ENCODE measurements around the gene NPSR1.
A peak's percentile ranks its signal among the peaks of the same experiment; 100 is the strongest.

The NPSR1 gene

DNA sequence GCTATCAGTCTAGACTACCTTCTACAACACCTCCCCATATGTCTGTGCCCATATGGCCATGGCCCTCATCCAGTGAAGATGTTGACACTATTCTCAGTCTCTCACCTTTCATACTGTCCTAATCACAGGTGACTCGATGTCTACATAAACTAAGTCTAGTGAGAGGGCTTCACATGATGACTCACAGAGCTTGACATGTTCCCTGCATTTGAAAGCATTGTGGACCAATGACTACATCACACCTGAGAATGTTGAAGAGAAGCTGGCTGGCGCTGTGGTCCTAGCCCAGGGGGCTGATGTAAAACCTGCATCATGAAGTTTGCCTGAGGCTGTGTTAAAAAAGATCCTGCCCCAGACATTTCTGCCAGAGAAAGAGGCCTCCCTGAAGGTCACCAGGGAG is 167.2 kb downstream of the NPSR1 start:
- no peak for DNase-seq
- intact Hi-C loops (cut with DNase I), result no loop called here

GRCh38 chr7:34830390-34830789 is 172.4 kb downstream of the NPSR1 start:
- DNase-seq, result no peak
- intact Hi-C loops (cut with DNase I), result no loop called here

DNA sequence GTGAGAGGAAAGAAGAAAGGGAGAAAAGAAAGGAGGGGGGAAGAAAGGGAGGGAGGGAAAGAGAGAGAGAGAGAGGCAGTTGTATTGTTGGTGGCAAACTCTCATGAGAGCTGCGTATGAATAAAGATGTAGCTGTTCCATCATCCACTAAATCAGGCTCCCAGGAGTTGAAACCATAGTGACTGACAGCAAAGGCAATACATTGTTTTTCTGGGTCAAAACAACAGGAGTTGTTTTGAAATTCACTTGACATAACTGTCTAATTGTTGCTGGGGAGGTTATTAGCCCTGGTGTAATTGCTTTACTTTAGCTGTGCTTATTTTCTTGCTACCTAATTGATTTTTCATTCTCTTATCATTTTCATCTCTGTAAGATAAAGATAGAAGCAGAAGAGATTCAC is 173.4 kb downstream of the NPSR1 start:
- no peak for DNase-seq

DNA sequence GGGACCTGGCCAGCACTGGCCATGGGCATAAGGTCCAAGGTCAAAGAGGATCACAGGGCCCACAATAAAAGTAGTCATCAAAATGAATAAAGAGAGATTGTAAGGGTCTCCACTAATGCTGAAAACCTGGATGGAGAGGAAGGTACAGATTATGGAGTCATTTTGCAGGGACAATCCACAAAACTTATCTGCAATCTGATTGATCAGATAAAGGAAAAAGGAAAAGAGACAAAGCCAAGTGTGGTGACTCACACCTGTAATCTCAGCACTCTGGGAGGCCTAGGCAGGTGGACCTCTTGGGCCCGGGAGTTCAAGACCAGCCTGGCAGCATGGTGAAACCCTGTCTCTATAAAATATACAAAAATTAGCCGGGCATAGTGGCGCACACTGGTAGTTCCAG is 174.0 kb downstream of the NPSR1 start:
- intact Hi-C loops (cut with DNase I), result no loop called here
- DNase-seq, result no peak

More for the DNA sequence above, 173.4 kb downstream of the NPSR1 start:
- intact Hi-C loops (cut with DNase I), result no loop called here

GRCh38 chr7:34835901-34836600 is 178.0 kb downstream of the NPSR1 start:
- no peak for DNase-seq
- intact Hi-C loops (cut with DNase I), result no loop called here

- intact Hi-C loops (cut with DNase I), result no loop called here
- no peak for DNase-seq
Observed at GRCh38 chr7:34837316-34837715, 179.3 kb downstream of the NPSR1 start.

GRCh38 chr7:34837801-34838201 is 179.8 kb downstream of the NPSR1 start:
- intact Hi-C loops (cut with DNase I), result no loop called here
- peak in 4 of 10 donors; percentile 37 to 87 (median 78) for DNase-seq

GRCh38 chr7:34838329-34838728 is 180.3 kb downstream of the NPSR1 start:
- intact Hi-C loops (cut with DNase I), result no loop called here
- no peak for DNase-seq

- DNase-seq, result no peak
- intact Hi-C loops (cut with DNase I), result no loop called here
Observed at GRCh38 chr7:34839645-34840044, 181.6 kb downstream of the NPSR1 start.

- intact Hi-C loops (cut with DNase I), result no loop called here
- DNase-seq, result no peak
Observed at GRCh38 chr7:34840176-34840785, 182.3 kb downstream of the NPSR1 start.

- intact Hi-C loops (cut with DNase I), result no loop called here
- no peak for DNase-seq
Observed at GRCh38 chr7:34841326-34841725, 183.3 kb downstream of the NPSR1 start.

DNA sequence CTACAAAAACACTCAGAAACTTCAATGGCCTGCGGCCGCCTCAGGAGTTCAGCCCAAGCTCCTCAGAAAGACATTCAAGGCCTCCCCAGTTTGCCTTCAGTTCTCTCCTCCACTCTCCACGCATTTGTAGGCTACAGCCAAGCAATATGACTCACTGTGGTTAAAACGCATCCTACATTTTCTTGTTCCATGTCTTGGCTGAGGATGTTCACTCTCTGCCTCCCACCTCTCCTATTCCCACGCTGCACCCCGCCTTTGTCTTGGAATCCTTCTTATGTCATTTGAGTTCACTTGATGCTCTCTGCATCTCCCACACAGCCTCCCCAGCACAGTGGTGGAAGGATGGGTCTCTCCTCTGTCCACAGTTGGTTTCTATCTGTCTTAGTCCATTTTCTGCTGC is 184.8 kb downstream of the NPSR1 start:
- DNase-seq, result peak in 7 of 10 donors; percentile 15 to 85 (median 48)
- intact Hi-C loops (cut with DNase I), result no loop called here

- DNase-seq, result no peak
- intact Hi-C loops (cut with DNase I), result no loop called here
Observed at GRCh38 chr7:34844406-34844805, 186.4 kb downstream of the NPSR1 start.

DNA sequence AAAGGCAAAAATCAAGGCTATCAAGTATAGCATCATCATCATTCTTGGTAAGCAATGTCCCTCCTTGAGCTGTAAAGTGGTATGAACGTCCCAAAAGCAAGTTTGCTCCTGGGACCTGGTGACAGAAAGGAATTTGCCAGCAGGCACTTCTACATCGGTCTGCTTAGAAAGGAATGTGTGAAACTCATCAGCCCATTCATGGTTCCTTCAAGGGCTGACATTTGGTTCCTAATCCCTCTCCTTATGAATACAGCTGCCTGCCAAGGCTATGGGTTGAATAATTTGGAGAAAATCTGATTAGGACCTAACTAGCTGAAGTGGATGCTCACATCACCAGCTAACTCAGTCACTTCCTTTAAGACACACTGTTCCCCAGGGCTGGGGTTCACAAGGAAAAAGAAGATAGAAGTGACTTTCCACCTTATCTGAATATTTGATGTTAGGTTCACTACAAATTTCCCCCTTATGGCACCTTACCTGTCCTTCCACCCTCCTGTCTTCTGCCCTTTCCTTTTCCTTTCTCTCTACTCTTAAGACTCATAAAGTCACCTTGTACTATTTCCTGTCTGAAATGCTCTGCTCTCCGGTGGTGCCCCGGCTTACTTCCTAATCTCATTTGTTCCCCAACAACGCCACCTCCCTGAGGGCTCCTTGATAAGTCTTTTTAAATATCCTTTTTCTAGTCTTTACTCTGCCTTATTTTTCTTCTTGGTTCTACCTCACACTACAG is 187.1 kb downstream of the NPSR1 start:
- DNase-seq, result no peak
- intact Hi-C loops (cut with DNase I), result no loop called here

- intact Hi-C loops (cut with DNase I), result no loop called here
- no peak for DNase-seq
Observed at GRCh38 chr7:34845666-34846361, 187.8 kb downstream of the NPSR1 start.

- DNase-seq, result no peak
- intact Hi-C loops (cut with DNase I), result no loop called here
Observed at GRCh38 chr7:34846976-34847375, 189.0 kb downstream of the NPSR1 start.

- no peak for DNase-seq
- intact Hi-C loops (cut with DNase I), result no loop called here
Observed at GRCh38 chr7:34848670-34849069, 190.7 kb downstream of the NPSR1 start.

- DNase-seq, result no peak
- intact Hi-C loops (cut with DNase I), result no loop called here
Observed at GRCh38 chr7:34849163-34849960, 191.3 kb downstream of the NPSR1 start.

DNA sequence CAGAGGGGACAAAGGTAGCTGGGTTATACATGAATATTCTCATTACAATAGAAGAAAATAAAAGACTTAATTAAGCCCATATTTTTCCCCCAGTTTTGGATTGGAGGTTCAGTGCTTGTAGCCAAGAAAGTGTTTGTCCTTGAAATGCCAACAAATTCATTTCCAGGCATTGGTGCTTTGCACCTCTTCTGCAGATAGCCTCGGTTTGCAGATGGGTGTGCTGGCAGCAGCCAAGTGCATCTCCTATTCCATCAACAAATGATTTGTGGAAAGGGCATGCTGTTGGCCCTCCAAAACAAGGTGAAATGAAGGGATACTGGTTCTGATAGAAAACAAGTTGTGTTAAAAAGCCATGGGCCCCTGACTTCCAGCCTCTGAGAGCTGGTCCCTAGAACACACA is 192.0 kb downstream of the NPSR1 start:
- no peak for DNase-seq
- intact Hi-C loops (cut with DNase I), result no loop called here

- intact Hi-C loops (cut with DNase I), result no loop called here
- no peak for DNase-seq
Observed at GRCh38 chr7:34850681-34851080, 192.7 kb downstream of the NPSR1 start.
